A549 (cell line): ENCODE results near the gene EAF1.

Experiments
- BHLHE40 ChIP-seq: IDR thresholded peaks from 2 replicates; pipeline ENCODE4 v1.6.1; 2012; ENCODE audit warnings: low read depth, low read length, inconsistent platforms
- CTCF ChIP-seq: fragments of >200 bp; sonication (Bioruptor Twin); formaldehyde crosslinking; IDR thresholded peaks from 3 replicates; pipeline ENCODE4 v1.5.1; 2016

GRCh38 chr3:15399970-15400369, 27.4 kb upstream of the EAF1 start:
- TF ChIP-seq CTCF (no peak), BHLHE40 (no peak)
